Astrocyte (in vitro differentiated cells and primary cell): ENCODE data around the gene OSBPL2. TPM values are rescaled to one million over a fixed set of nuclear protein-coding genes. Genes with fewer than 3 reads are reported as not detected.

Experiments used
- DNase-seq: peaks from one replicate; pipeline ENCODE4 v3.0.0-alpha.2; 2010; ENCODE audit warnings: low read depth
- FAIRE-seq: peaks from 2 replicates; lab custom pipeline; 2011; peaks lifted over from hg19 to GRCh38; lab: Jason Lieb, UNC
- H2AFZ ChIP-seq: 2 replicates; pipeline ENCODE4 v1.6.0; 2012; ENCODE audit warnings: low read depth, low read length, inconsistent platforms
- H3K27ac ChIP-seq: 2 replicates; pipeline ENCODE4 v1.5.1; 2011; ENCODE audit warnings: low read depth, low read length, inconsistent platforms
- H3K27me3 ChIP-seq: 2 replicates; pipeline ENCODE4 v1.6.0; 2011; ENCODE audit warnings: low read length, inconsistent platforms; ENCODE audit not compliant: insufficient read depth
- H3K36me3 ChIP-seq: 2 replicates; pipeline ENCODE4 v1.5.1; 2011; ENCODE audit warnings: low read length, inconsistent platforms; ENCODE audit not compliant: insufficient read depth
- H3K4me1 ChIP-seq: 2 replicates; pipeline ENCODE4 v1.5.1; 2011; ENCODE audit warnings: low read length, inconsistent platforms; ENCODE audit not compliant: insufficient read depth
- H3K4me2 ChIP-seq: 2 replicates; pipeline ENCODE4 v1.6.0; 2012; ENCODE audit warnings: low read length, inconsistent platforms
- H3K4me3 ChIP-seq: 2 replicates; pipeline ENCODE4 v1.5.1; 2011; ENCODE audit warnings: low read depth, mild to moderate bottlenecking, low read length, inconsistent platforms; ENCODE audit not compliant: insufficient read depth
- H3K79me2 ChIP-seq: 2 replicates; pipeline ENCODE4 v1.6.0; 2012; ENCODE audit warnings: mild to moderate bottlenecking, low read length, inconsistent platforms; ENCODE audit not compliant: insufficient read depth
- H3K9ac ChIP-seq: 2 replicates; pipeline ENCODE4 v1.6.0; 2012; ENCODE audit warnings: mild to moderate bottlenecking, low read length, inconsistent platforms
- H3K9me3 ChIP-seq: 2 replicates; pipeline ENCODE4 v1.5.1; 2012; ENCODE audit warnings: low read depth, mild to moderate bottlenecking, low read length, inconsistent platforms; ENCODE audit not compliant: insufficient read depth
- H4K20me1 ChIP-seq: 2 replicates; pipeline ENCODE4 v1.6.0; 2012; ENCODE audit warnings: low read length, inconsistent platforms; ENCODE audit not compliant: insufficient read depth
- H3K27ac Mint-ChIP-seq: one replicate; pipeline ENCODE4 v1.8.0; 2021; ENCODE audit warnings: mild to moderate bottlenecking, mixed read lengths; ENCODE audit not compliant: unreplicated experiment
- H3K27me3 Mint-ChIP-seq: one replicate; pipeline ENCODE4 v1.8.0; 2021; ENCODE audit warnings: low read depth, mixed read lengths; ENCODE audit not compliant: unreplicated experiment
- H3K36me3 Mint-ChIP-seq: one replicate; pipeline ENCODE4 v1.8.0; 2021; ENCODE audit warnings: low read depth, mixed read lengths; ENCODE audit not compliant: unreplicated experiment
- H3K4me1 Mint-ChIP-seq: one replicate; pipeline ENCODE4 v1.8.0; 2021; ENCODE audit warnings: low read depth, mixed read lengths; ENCODE audit not compliant: unreplicated experiment
- H3K4me3 Mint-ChIP-seq: one replicate; pipeline ENCODE4 v1.8.0; 2021; ENCODE audit warnings: mild to moderate bottlenecking, moderate library complexity, mixed read lengths; ENCODE audit not compliant: unreplicated experiment
- H3K9me3 Mint-ChIP-seq: one replicate; pipeline ENCODE4 v1.8.0; 2021; ENCODE audit warnings: mild to moderate bottlenecking, mixed read lengths; ENCODE audit not compliant: unreplicated experiment
- EZH2 ChIP-seq: IDR thresholded peaks from 2 replicates; pipeline ENCODE4 v1.6.1; 2012; ENCODE audit warnings: mild to moderate bottlenecking, low read length, inconsistent platforms; ENCODE audit not compliant: insufficient read depth
- total RNA-seq: library from RNA; stranded (reverse); gene quantifications from 2 replicates; pipeline ENCODE4 v1.2.1, GENCODE V29; 2021
- TF ChIP-seq, protein P1 (sequence below): IDR thresholded peaks from 2 replicates; pipeline ENCODE4 v1.5.1; 2011; ENCODE audit warnings: low read depth, mild to moderate bottlenecking, inconsistent platforms, low read length, moderate library complexity; ENCODE audit not compliant: insufficient read depth

OSBPL2 gene
- total RNA-seq, 1 donor from 2014 or later = 60.3 TPM

DNA sequence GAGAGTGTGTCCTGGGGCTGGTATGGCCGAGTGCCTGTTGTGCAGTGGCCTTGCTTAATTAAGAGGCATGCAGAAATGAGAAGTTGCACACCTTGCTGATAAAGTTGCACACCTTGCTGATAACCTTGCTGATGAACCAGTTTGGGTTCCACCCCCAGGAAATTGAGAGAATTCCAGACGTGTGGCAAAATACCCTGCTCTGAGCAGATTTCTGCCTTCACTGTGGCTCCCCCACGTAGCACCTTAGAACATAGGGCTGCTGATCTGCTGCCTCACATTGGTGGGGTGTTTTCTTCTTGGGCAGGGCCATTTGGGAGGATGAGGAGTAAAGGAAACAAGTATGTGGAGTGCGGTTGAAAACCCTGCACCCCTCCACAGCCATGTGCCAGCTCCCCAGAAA is 42.0 kb downstream of the OSBPL2 start:
- H3K27ac Mint-ChIP-seq = no peak overlapping the region
- H2AFZ ChIP-seq = no peak overlapping the region
- H3K36me3 ChIP-seq = peaks cover 14% of the 10 kb centered on the region
- H3K4me3 ChIP-seq = no peak overlapping the region
- H3K9ac ChIP-seq = no peak overlapping the region
- H3K4me2 ChIP-seq = no peak overlapping the region
- no peaks in the 10 kb centered on the region for H3K79me2 ChIP-seq
- H3K9me3 ChIP-seq = no peaks in the 10 kb centered on the region
- H4K20me1 ChIP-seq = peaks cover 19% of the 10 kb centered on the region
- no peaks in the 10 kb centered on the region for H3K9me3 Mint-ChIP-seq
- H3K4me1 ChIP-seq = no peaks in the 10 kb centered on the region
- H3K4me3 Mint-ChIP-seq = no peak overlapping the region
- FAIRE-seq (no peak), DNase-seq (no peak)
- no peak overlapping the region for H3K27ac ChIP-seq
- H3K4me1 Mint-ChIP-seq = no peaks in the 10 kb centered on the region
- H3K27me3 ChIP-seq = no peaks in the 10 kb centered on the region
- no peak for TF ChIP-seq EZH2
- TF ChIP-seq, protein P1, sequence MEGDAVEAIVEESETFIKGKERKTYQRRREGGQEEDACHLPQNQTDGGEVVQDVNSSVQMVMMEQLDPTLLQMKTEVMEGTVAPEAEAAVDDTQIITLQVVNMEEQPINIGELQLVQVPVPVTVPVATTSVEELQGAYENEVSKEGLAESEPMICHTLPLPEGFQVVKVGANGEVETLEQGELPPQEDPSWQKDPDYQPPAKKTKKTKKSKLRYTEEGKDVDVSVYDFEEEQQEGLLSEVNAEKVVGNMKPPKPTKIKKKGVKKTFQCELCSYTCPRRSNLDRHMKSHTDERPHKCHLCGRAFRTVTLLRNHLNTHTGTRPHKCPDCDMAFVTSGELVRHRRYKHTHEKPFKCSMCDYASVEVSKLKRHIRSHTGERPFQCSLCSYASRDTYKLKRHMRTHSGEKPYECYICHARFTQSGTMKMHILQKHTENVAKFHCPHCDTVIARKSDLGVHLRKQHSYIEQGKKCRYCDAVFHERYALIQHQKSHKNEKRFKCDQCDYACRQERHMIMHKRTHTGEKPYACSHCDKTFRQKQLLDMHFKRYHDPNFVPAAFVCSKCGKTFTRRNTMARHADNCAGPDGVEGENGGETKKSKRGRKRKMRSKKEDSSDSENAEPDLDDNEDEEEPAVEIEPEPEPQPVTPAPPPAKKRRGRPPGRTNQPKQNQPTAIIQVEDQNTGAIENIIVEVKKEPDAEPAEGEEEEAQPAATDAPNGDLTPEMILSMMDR = no peak
- no peaks in the 10 kb centered on the region for H3K27me3 Mint-ChIP-seq
- H3K36me3 Mint-ChIP-seq = peaks cover 35% of the 10 kb centered on the region

DNA sequence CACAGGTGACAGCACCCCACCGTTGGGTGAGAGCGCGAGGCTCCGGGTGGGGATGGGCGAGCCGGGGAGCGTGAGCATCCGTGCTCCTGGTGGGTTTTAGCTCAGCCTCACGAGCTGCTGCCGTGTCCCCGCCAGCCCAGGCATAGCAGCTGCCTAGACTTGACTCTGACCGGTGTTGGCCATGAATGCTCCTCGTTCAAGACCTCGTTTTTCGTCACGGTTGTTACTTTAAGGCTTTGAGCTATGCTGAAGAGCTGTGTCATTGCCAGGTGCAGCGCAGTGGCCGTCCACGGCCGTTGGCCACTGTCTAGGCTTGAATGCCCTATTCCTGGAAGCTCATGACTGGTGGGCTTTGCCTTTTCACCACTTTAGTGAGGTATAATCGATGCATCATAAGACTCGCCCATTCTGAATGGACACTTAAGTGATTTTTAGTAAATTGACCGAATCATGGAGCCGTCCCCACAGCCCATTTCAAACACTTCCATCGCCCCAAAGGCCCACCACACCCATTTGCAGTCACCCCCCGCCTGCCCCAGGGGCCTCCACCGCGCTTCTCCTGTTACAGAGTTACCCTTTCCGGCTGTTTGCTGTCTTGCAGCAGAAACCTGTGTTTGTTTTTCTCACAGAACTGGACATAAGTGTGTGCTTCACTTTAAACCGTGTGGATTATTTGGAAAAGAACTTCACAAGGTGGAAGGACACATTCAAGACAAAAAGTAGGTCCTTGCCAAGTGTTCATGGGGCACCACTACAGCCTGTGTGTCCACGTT is 43.0 kb downstream of the OSBPL2 start:
- FAIRE-seq (no peak), DNase-seq (no peak)
- Mint-ChIP-seq H3K27me3 (no peaks in the 10 kb centered on the region), H3K9me3 (no peaks in the 10 kb centered on the region), H3K4me1 (no peaks in the 10 kb centered on the region), H3K36me3 (peaks cover 33% of the 10 kb centered on the region), H3K4me3 (no peak overlapping the region), H3K27ac (no peak overlapping the region)
- H3K9ac ChIP-seq = no peak overlapping the region
- peaks cover 16% of the 10 kb centered on the region for H3K36me3 ChIP-seq
- H2AFZ ChIP-seq = no peak overlapping the region
- H3K27me3 ChIP-seq = no peaks in the 10 kb centered on the region
- H3K4me3 ChIP-seq = no peak overlapping the region
- no peaks in the 10 kb centered on the region for H3K79me2 ChIP-seq
- H3K27ac ChIP-seq = no peak overlapping the region
- H3K4me1 ChIP-seq = no peaks in the 10 kb centered on the region
- no peak overlapping the region for H3K4me2 ChIP-seq
- TF ChIP-seq, protein P1 = no peak
- no peak for TF ChIP-seq EZH2
- peaks cover 14% of the 10 kb centered on the region for H4K20me1 ChIP-seq
- H3K9me3 ChIP-seq = no peaks in the 10 kb centered on the region

DNA sequence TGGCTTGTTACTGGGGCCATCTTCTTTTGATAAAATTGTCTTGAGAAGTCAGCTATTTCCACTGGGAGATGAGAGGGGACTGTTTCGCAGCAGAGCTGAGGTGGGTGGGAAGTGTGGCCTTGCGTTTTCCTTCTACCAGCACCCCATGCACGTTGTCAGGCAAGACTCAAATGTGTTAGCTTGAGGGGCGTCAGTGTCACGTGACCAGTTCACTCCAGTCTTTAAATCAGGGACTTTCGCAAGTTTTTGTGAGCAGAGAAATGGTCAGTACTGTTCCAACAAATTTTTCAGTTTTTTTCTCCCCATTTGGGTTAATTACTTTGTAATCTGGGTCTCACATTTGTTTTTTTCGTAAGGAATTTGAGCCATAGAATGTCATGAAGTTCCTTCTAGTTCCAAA is 43.8 kb downstream of the OSBPL2 start:
- Histone ChIP-seq H3K4me1 (no peaks in the 10 kb centered on the region), H4K20me1 (peaks cover 12% of the 10 kb centered on the region), H3K27me3 (no peaks in the 10 kb centered on the region), H3K36me3 (peaks cover 16% of the 10 kb centered on the region), H3K4me2 (no peak overlapping the region), H3K9me3 (no peaks in the 10 kb centered on the region), H3K9ac (no peak overlapping the region), H3K27ac (no peak overlapping the region), H3K4me3 (no peak overlapping the region), H2AFZ (no peak overlapping the region), H3K79me2 (no peaks in the 10 kb centered on the region)
- TF ChIP-seq, protein P1 = no peak
- TF ChIP-seq EZH2 = no peak
- Mint-ChIP-seq H3K4me3 (no peak overlapping the region), H3K27me3 (no peaks in the 10 kb centered on the region), H3K27ac (no peak overlapping the region), H3K36me3 (peaks cover 30% of the 10 kb centered on the region), H3K9me3 (no peaks in the 10 kb centered on the region), H3K4me1 (no peaks in the 10 kb centered on the region)
- FAIRE-seq = no peak
- DNase-seq = no peak
